IgD-negative memory B cell (primary cell): ENCODE data around the gene KRTAP4-2. TPM values are rescaled to one million over a fixed set of nuclear protein-coding genes. Genes with fewer than 3 reads are reported as not detected.
"Not testable (repeated sequence)": the region's sequence is repeated elsewhere in the genome, so short reads cannot be mapped to it uniquely, and the experiment has no call there.

Experiments used
- H3K27ac Mint-ChIP-seq, 3 donors: one replicate each; pipeline ENCODE4 v1.8.0; 2020 to 2022; ENCODE audit warnings: mild to moderate bottlenecking in 3 of 3, mixed read lengths in 3 of 3, moderate library complexity in 1 of 3
- H3K27me3 Mint-ChIP-seq: one replicate; pipeline ENCODE4 v1.8.0; 2021; ENCODE audit warnings: mixed read lengths
- H3K36me3 Mint-ChIP-seq: one replicate; pipeline ENCODE4 v1.8.0; 2020; ENCODE audit warnings: mild to moderate bottlenecking, mixed read lengths
- H3K4me1 Mint-ChIP-seq, 3 donors: one replicate each; pipeline ENCODE4 v1.8.0; 2020 to 2022; ENCODE audit warnings: mixed read lengths in 3 of 3, mild to moderate bottlenecking in 1 of 3
- H3K4me3 Mint-ChIP-seq, 4 donors: one replicate each; pipeline ENCODE4 v1.8.0; 2020 to 2022; ENCODE audit warnings: mild to moderate bottlenecking in 4 of 4, mixed read lengths in 4 of 4, moderate library complexity in 3 of 4
- H3K9me3 Mint-ChIP-seq, 3 donors: one replicate each; pipeline ENCODE4 v1.8.0; 2020 to 2021; ENCODE audit warnings: mixed read lengths in 3 of 3, mild to moderate bottlenecking in 1 of 3
- polyA plus RNA-seq: library from polyadenylated mRNA; unstranded; fragments of 300-500 nt; fragmentation: Illumina TruSeq; gene quantifications from one replicate; pipeline ENCODE4 v1.2.3, GENCODE V29; 2021

KRTAP4-2 gene
- polyA plus RNA-seq, 1 donor from 2014 or later, result not detected

- Mint-ChIP-seq H3K27me3 (no peaks in the 10 kb centered on the region), H3K27ac (no peak overlapping the region), H3K4me3 (no peak overlapping the region), H3K9me3 (no peaks in the 10 kb centered on the region), H3K4me1 (peaks cover 15 to 30% (median 27%) of the 10 kb centered on the region in 3 donors), H3K36me3 (no peaks in the 10 kb centered on the region)
Observed at GRCh38 chr17:41178843-41179616, 1.0 kb upstream of the KRTAP4-2 start.

GRCh38 chr17:41178341-41178740 is 320 bp upstream of the KRTAP4-2 start:
- Mint-ChIP-seq H3K27me3 (no peaks in the 10 kb centered on the region), H3K9me3 (no peaks in the 10 kb centered on the region), H3K4me3 (no peak overlapping the region), H3K27ac (no peak overlapping the region), H3K36me3 (no peaks in the 10 kb centered on the region), H3K4me1 (peaks cover 15 to 32% (median 30%) of the 10 kb centered on the region in 3 donors)

GRCh38 chr17:41176744-41177387 is 1.2 kb downstream of the KRTAP4-2 start:
- Mint-ChIP-seq H3K27me3 (no peaks in the 10 kb centered on the region), H3K4me1 (peaks cover 15 to 38% (median 32%) of the 10 kb centered on the region in 3 donors), H3K9me3 (no peaks in the 10 kb centered on the region), H3K4me3 (peak overlapping the region in 2 of 4 donors; percentile 42 to 75), H3K36me3 (no peaks in the 10 kb centered on the region), H3K27ac (peak overlapping the region in 2 of 3 donors; percentile 47 to 64)

GRCh38 chr17:41171886-41172285 is 6.1 kb downstream of the KRTAP4-2 start:
- no peak overlapping the region for H3K27ac Mint-ChIP-seq
- peaks cover 2% of the 10 kb centered on the region for H3K27me3 Mint-ChIP-seq
- peaks cover 10 to 22% (median 19%) of the 10 kb centered on the region in 3 donors for H3K4me1 Mint-ChIP-seq
- H3K4me3 Mint-ChIP-seq, result no peak overlapping the region
- no peaks in the 10 kb centered on the region for H3K9me3 Mint-ChIP-seq
- H3K36me3 Mint-ChIP-seq, result no peaks in the 10 kb centered on the region

GRCh38 chr17:41168121-41168520 is 9.9 kb downstream of the KRTAP4-2 start, which contains the start of gene KRTAP4-3:
Gene KRTAP4-3, minus strand, starts transcription at chr17:41168221. Its CDS starts 49 bp downstream, at chr17:41168172.
- Mint-ChIP-seq H3K9me3 (no peaks in the 10 kb centered on the region), H3K36me3 (no peaks in the 10 kb centered on the region), H3K4me1 (peaks cover 0 to 5% (median 0%) of the 10 kb centered on the region in 3 donors), H3K27me3 (peaks cover 5% of the 10 kb centered on the region), H3K4me3 (no peak within 1 kb of the TSS), H3K27ac (no peak within 1 kb of the TSS)

GRCh38 chr17:41167561-41167960 is 10.5 kb downstream of the KRTAP4-2 start:
- no peak overlapping the region for H3K27ac Mint-ChIP-seq
- peaks cover 0 to 2% (median 0%) of the 10 kb centered on the region in 3 donors for H3K4me1 Mint-ChIP-seq
- H3K36me3 Mint-ChIP-seq, result no peaks in the 10 kb centered on the region
- peaks cover 5% of the 10 kb centered on the region for H3K27me3 Mint-ChIP-seq
- no peaks in the 10 kb centered on the region for H3K9me3 Mint-ChIP-seq
- H3K4me3 Mint-ChIP-seq, result no peak overlapping the region

GRCh38 chr17:41163828-41164227 is 14.2 kb downstream of the KRTAP4-2 start:
- H3K4me3 Mint-ChIP-seq, result no peak overlapping the region
- no peak overlapping the region for H3K27ac Mint-ChIP-seq
- peaks cover 10% of the 10 kb centered on the region for H3K27me3 Mint-ChIP-seq
- H3K4me1 Mint-ChIP-seq, result peaks cover 0 to 1% (median 0%) of the 10 kb centered on the region in 3 donors
- no peaks in the 10 kb centered on the region for H3K36me3 Mint-ChIP-seq
- H3K9me3 Mint-ChIP-seq, result no peaks in the 10 kb centered on the region

- Mint-ChIP-seq H3K4me1 (peaks cover 0 to 1% (median 0%) of the 10 kb centered on the region in 3 donors), H3K27me3 (peaks cover 11% of the 10 kb centered on the region), H3K36me3 (no peaks in the 10 kb centered on the region), H3K9me3 (peaks cover 0 to 3% (median 0%) of the 10 kb centered on the region in 3 donors), H3K4me3 (no peak within 1 kb of the TSS), H3K27ac (no peak within 1 kb of the TSS)
Observed at GRCh38 chr17:41160648-41161047, 17.4 kb downstream of the KRTAP4-2 start, which contains the start of gene KRTAP4-4. Gene KRTAP4-4, minus strand, starts transcription at chr17:41160748. Its CDS starts 57 bp downstream, at chr17:41160691.

- H3K9me3 Mint-ChIP-seq, H3K36me3 Mint-ChIP-seq, H3K4me1 Mint-ChIP-seq, H3K4me3 Mint-ChIP-seq, H3K27ac Mint-ChIP-seq: not testable (repeated sequence)
- H3K27me3 Mint-ChIP-seq, result peaks cover 13% of the 10 kb centered on the region
Observed at GRCh38 chr17:41160190-41160589, 17.8 kb downstream of the KRTAP4-2 start.

GRCh38 chr17:41153856-41154255 is 24.2 kb downstream of the KRTAP4-2 start:
- no peak overlapping the region for H3K27ac Mint-ChIP-seq
- H3K4me1 Mint-ChIP-seq, result peaks cover 0 to 3% (median 0%) of the 10 kb centered on the region in 3 donors
- no peak overlapping the region for H3K4me3 Mint-ChIP-seq
- peaks cover 14% of the 10 kb centered on the region for H3K27me3 Mint-ChIP-seq
- H3K36me3 Mint-ChIP-seq, result no peaks in the 10 kb centered on the region
- H3K9me3 Mint-ChIP-seq, result peaks cover 0 to 3% (median 0%) of the 10 kb centered on the region in 3 donors

GRCh38 chr17:41151525-41151924 is 26.5 kb downstream of the KRTAP4-2 start:
- Mint-ChIP-seq H3K9me3 (peaks cover 0 to 2% (median 1%) of the 10 kb centered on the region in 3 donors), H3K36me3 (no peaks in the 10 kb centered on the region), H3K27ac (no peak overlapping the region), H3K27me3 (peaks cover 12% of the 10 kb centered on the region), H3K4me3 (no peak overlapping the region), H3K4me1 (peaks cover 0 to 3% (median 0%) of the 10 kb centered on the region in 3 donors)

- Mint-ChIP-seq H3K9me3 (peaks cover 0 to 1% (median 0%) of the 10 kb centered on the region in 3 donors), H3K4me3 (no peak overlapping the region), H3K27ac (no peak overlapping the region), H3K4me1 (peaks cover 0 to 3% (median 0%) of the 10 kb centered on the region in 3 donors), H3K36me3 (no peaks in the 10 kb centered on the region), H3K27me3 (peaks cover 10% of the 10 kb centered on the region)
Observed at GRCh38 chr17:41150026-41150425, 28.0 kb downstream of the KRTAP4-2 start.

GRCh38 chr17:41149652-41149985 is 28.4 kb downstream of the KRTAP4-2 start, which contains the start of gene KRTAP4-5:
Gene KRTAP4-5, minus strand, starts transcription at chr17:41149825. Its CDS starts 58 bp downstream, at chr17:41149767.
- no peak within 1 kb of the TSS for H3K27ac Mint-ChIP-seq
- H3K4me1 Mint-ChIP-seq, result peaks cover 0 to 3% (median 0%) of the 10 kb centered on the region in 3 donors
- H3K36me3 Mint-ChIP-seq, result no peaks in the 10 kb centered on the region
- H3K9me3 Mint-ChIP-seq, result peaks cover 0 to 1% (median 0%) of the 10 kb centered on the region in 3 donors
- no peak within 1 kb of the TSS for H3K4me3 Mint-ChIP-seq
- H3K27me3 Mint-ChIP-seq, result peaks cover 7% of the 10 kb centered on the region

GRCh38 chr17:41148971-41149651 is 28.9 kb downstream of the KRTAP4-2 start:
- not testable (repeated sequence) for H3K27ac Mint-ChIP-seq, H3K27me3 Mint-ChIP-seq, H3K4me3 Mint-ChIP-seq, H3K4me1 Mint-ChIP-seq, H3K9me3 Mint-ChIP-seq, H3K36me3 Mint-ChIP-seq
